Nephron progenitor cell (in vitro differentiated cells): ENCODE data around the gene ZBTB2.
A peak's percentile ranks its signal among the peaks of the same experiment; 100 is the strongest.
"Not testable (repeated sequence)": the region's sequence is repeated elsewhere in the genome, so short reads cannot be mapped to it uniquely, and the experiment has no call there.

Source experiments
- DNase-seq: peaks from one replicate; pipeline ENCODE4 v3.0.0; 2021
- H3K27ac Mint-ChIP-seq: 2 replicates; pipeline ENCODE4 v1.8.0; 2021; ENCODE audit warnings: mild to moderate bottlenecking, moderate library complexity, mixed read lengths
- H3K27me3 Mint-ChIP-seq: 2 replicates; pipeline ENCODE4 v1.8.0; 2021; ENCODE audit warnings: mild to moderate bottlenecking, low read depth, mixed read lengths; ENCODE audit not compliant: poor library complexity
- H3K36me3 Mint-ChIP-seq: 2 replicates; pipeline ENCODE4 v1.8.0; 2021; ENCODE audit warnings: low read depth, mixed read lengths
- H3K4me1 Mint-ChIP-seq: 2 replicates; pipeline ENCODE4 v1.8.0; 2021; ENCODE audit warnings: mixed read lengths
- H3K4me3 Mint-ChIP-seq: 2 replicates; pipeline ENCODE4 v1.8.0; 2021; ENCODE audit warnings: mild to moderate bottlenecking, moderate library complexity, mixed read lengths
- H3K9me3 Mint-ChIP-seq: 2 replicates; pipeline ENCODE4 v1.8.0; 2021; ENCODE audit warnings: mild to moderate bottlenecking, moderate library complexity, mixed read lengths
- TF ChIP-seq, protein P1 (sequence below): fragments of 200-600 bp; sonication (generic); IDR thresholded peaks from 2 replicates; pipeline ENCODE4 v1.5.0; 2021; ENCODE audit warnings: antibody characterized with exemption

Gene ZBTB2

DNA sequence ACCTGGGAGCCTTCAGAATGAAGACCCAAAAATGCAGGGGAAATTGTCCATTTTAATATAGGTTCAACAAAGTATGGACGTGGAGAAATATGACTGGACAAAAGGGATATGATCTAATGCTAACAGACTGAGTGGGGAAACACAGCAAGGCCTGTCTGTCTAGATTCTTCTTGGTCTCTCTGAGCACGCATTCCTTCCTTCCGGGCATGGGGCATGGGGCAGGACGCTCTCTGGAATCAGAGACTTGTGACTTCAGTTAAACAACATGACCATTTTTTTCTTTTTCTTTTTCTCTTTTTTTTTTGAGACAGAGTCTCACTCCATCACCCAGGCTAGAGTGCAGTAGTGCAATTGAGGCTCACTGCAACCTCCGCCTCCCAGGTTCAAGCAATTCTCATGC, 31.9 kb downstream of the ZBTB2 start:
- TF ChIP-seq, protein P1, sequence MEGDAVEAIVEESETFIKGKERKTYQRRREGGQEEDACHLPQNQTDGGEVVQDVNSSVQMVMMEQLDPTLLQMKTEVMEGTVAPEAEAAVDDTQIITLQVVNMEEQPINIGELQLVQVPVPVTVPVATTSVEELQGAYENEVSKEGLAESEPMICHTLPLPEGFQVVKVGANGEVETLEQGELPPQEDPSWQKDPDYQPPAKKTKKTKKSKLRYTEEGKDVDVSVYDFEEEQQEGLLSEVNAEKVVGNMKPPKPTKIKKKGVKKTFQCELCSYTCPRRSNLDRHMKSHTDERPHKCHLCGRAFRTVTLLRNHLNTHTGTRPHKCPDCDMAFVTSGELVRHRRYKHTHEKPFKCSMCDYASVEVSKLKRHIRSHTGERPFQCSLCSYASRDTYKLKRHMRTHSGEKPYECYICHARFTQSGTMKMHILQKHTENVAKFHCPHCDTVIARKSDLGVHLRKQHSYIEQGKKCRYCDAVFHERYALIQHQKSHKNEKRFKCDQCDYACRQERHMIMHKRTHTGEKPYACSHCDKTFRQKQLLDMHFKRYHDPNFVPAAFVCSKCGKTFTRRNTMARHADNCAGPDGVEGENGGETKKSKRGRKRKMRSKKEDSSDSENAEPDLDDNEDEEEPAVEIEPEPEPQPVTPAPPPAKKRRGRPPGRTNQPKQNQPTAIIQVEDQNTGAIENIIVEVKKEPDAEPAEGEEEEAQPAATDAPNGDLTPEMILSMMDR = no peak
- Mint-ChIP-seq H3K9me3 (no peaks in the 10 kb centered on the region), H3K4me3 (no peak overlapping the region), H3K4me1 (peaks cover 6% of the 10 kb centered on the region), H3K27me3 (peaks cover 4% of the 10 kb centered on the region), H3K27ac (no peak overlapping the region), H3K36me3 (peaks cover 39% of the 10 kb centered on the region)
- DNase-seq = no peak

DNA sequence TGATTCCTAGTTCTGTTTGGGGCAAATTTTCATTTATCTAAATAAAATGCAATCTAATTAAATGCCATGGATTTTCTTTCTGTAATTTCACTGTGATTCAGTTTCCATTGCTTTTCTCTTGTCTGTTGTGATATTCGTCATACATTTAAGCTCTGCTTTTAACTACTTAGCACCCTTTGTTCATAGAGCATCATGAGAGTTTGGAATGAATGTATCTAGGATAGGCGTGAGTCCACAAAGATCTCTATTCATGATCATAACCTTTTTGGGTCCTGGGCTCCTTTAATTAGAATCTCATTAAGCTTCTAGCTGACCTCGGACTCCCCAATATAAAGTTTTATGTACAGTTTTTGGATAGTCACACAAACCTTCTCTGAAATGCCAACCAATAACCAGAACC, 32.9 kb downstream of the ZBTB2 start:
- Mint-ChIP-seq H3K36me3 (peaks cover 33% of the 10 kb centered on the region), H3K27me3 (peaks cover 5% of the 10 kb centered on the region), H3K9me3 (no peaks in the 10 kb centered on the region), H3K27ac (peak overlapping the region; percentile 80), H3K4me3 (no peak overlapping the region), H3K4me1 (peaks cover 6% of the 10 kb centered on the region)
- no peak for DNase-seq
- TF ChIP-seq, protein P1 = no peak

DNA sequence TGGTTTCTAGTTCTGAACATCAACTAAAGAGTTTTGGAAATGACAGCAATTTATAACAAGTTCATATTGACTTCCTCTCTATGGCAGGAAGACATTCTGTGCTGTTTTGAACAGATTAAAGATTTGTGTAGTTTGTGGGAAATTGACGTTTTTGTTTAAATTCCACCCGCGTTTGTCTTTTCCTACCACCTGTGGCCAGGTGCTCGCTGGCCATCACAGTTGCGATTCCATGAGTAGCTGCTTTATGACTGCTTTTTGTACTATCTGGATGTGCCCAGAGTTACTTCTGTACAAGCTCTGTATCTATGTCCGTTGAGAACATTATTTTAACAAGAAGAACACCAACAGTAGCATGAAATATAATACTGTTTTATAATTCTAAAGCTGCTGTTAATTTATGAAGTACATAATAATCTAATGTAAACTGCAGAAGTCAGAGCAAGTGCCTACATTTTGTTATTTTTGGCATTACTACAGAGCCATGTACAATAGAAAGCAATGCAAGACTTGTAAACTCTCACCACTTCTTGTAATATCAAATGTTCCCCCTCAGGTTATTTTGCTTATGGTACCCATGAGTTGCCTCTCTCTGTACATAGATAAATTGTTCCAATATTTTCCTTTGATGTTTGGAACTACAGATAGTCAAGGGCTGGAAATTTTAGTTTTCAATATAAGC, 33.5 kb downstream of the ZBTB2 start:
- no peak for DNase-seq
- peaks cover 5% of the 10 kb centered on the region for H3K27me3 Mint-ChIP-seq
- no peak overlapping the region for H3K27ac Mint-ChIP-seq
- no peaks in the 10 kb centered on the region for H3K9me3 Mint-ChIP-seq
- peaks cover 6% of the 10 kb centered on the region for H3K4me1 Mint-ChIP-seq
- H3K4me3 Mint-ChIP-seq = no peak overlapping the region
- TF ChIP-seq, protein P1 = no peak
- peaks cover 29% of the 10 kb centered on the region for H3K36me3 Mint-ChIP-seq

DNA sequence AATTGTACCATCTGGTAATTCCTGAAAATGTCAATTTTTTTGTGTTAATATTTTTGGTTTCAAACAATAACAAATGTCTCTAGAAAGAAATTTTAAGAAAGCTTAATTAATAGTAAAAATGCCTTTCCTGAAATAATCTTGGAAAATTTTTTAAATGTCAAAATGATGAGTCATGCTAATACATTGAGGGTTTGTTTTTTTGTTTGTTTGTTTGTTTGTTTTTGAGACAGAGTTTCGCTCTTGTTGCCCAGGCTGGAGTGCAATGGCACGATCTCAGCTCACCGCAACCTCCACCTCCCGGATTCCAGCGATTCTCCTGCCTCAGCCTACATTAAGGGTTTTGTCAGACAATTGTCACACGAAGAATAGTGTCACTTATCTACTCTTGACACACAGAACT, 34.4 kb downstream of the ZBTB2 start:
- not testable (repeated sequence) for H3K4me3 Mint-ChIP-seq, H3K27ac Mint-ChIP-seq, DNase-seq, H3K27me3 Mint-ChIP-seq, H3K4me1 Mint-ChIP-seq, H3K9me3 Mint-ChIP-seq
- H3K36me3 Mint-ChIP-seq = peaks cover 23% of the 10 kb centered on the region

DNA sequence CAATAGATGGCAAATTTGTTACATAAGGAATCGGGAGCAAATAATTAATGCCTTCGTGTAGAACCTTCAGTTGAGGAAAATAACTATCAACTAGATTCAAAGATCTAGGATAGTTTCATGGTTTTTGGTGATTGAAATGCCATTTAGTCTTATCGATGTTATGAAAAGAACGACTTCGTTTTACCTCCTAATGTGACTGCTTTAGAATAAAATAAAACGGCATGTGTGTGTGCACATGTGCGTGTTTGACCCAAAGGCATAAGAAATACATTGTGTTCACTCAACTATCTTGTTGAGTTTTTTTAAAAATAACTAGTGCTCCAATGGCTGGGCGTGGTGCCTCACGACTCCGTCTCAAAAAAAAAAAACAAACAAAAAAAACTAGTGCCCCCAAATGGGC, 37.6 kb downstream of the ZBTB2 start:
- no peak for DNase-seq
- Mint-ChIP-seq H3K9me3 (peaks cover 2% of the 10 kb centered on the region), H3K27ac (no peak overlapping the region), H3K4me3 (no peak overlapping the region), H3K27me3 (peaks cover 5% of the 10 kb centered on the region), H3K36me3 (peaks cover 11% of the 10 kb centered on the region), H3K4me1 (peaks cover 15% of the 10 kb centered on the region)
- TF ChIP-seq, protein P1 = no peak

DNA sequence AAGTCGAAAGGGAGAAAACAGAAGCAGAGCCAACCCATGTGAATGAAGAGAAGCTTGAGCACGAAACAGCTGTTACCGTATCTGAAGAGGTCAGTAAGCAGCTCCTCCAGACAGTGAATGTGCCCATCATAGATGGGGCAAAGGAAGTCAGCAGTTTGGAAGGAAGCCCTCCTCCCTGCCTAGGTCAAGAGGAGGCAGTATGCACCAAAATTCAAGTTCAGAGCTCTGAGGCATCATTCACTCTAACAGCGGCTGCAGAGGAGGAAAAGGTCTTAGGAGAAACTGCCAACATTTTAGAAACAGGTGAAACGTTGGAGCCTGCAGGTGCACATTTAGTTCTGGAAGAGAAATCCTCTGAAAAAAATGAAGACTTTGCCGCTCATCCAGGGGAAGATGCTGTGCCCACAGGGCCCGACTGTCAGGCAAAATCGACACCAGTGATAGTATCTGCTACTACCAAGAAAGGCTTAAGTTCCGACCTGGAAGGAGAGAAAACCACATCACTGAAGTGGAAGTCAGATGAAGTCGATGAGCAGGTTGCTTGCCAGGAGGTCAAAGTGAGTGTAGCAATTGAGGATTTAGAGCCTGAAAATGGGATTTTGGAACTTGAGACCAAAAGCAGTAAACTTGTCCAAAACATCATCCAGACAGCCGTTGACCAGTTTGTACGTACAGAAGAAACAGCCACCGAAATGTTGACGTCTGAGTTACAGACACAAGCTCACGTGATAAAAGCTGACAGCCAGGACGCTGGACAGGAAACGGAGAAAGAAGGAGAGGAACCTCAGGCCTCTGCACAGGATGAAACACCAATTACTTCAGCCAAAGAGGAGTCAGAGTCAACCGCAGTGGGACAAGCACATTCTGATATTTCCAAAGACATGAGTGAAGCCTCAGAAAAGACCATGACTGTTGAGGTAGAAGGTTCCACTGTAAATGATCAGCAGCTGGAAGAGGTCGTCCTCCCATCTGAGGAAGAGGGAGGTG, 38.7 kb downstream of the ZBTB2 start:
- Mint-ChIP-seq H3K4me3 (no peak overlapping the region), H3K4me1 (peaks cover 18% of the 10 kb centered on the region), H3K36me3 (peaks cover 1% of the 10 kb centered on the region), H3K27me3 (peaks cover 5% of the 10 kb centered on the region), H3K9me3 (peaks cover 3% of the 10 kb centered on the region), H3K27ac (no peak overlapping the region)
- no peak for DNase-seq
- TF ChIP-seq, protein P1 = no peak
